GM23338 (cell line): ENCODE results near the gene GPD2. TPM values are rescaled to one million over a fixed set of nuclear protein-coding genes. Genes with fewer than 3 reads are reported as not detected.

Experiments
- ATAC-seq: fragments of 200-7000 bp; cut with Tn5 transposase; 3 replicates; pipeline ENCODE4 v1.9.1; 2020
- DNase-seq: peaks from one replicate; pipeline ENCODE4 v3.0.0-alpha.2; 2015; ENCODE audit warnings: low spot score
- H2AFZ ChIP-seq: fragments of 200-600 bp; sonication (generic); 2 replicates; pipeline ENCODE4 v1.8.0; 2016; ENCODE audit warnings: antibody characterized with exemption, mild to moderate bottlenecking, moderate library complexity
- H3F3A ChIP-seq: fragments of 200-600 bp; sonication (generic); replicated peaks from 2 replicates; pipeline ENCODE4 v1.8.0; 2017; ENCODE audit warnings: antibody characterized with exemption, mixed run types, low read depth
- H3K27ac ChIP-seq: fragments of 200-600 bp; sonication (generic); 2 replicates; pipeline ENCODE4 v1.6.1; 2016; ENCODE audit warnings: low read depth
- H3K27me3 ChIP-seq: fragments of 200-600 bp; sonication (generic); 2 replicates; pipeline ENCODE4 v1.8.0; 2016; ENCODE audit warnings: mild to moderate bottlenecking, mixed run types, moderate library complexity; ENCODE audit not compliant: insufficient read depth
- H3K36me3 ChIP-seq: fragments of 200-600 bp; sonication (generic); 2 replicates; pipeline ENCODE4 v1.8.0; 2016; ENCODE audit warnings: mild to moderate bottlenecking; ENCODE audit not compliant: insufficient read depth
- H3K4me1 ChIP-seq: fragments of 200-600 bp; sonication (generic); 2 replicates; pipeline ENCODE4 v1.8.0; 2016; ENCODE audit warnings: mild to moderate bottlenecking, moderate library complexity; ENCODE audit not compliant: insufficient read depth
- H3K4me2 ChIP-seq: fragments of 200-600 bp; sonication (generic); 2 replicates; pipeline ENCODE4 v1.7.1; 2017; ENCODE audit warnings: mixed run types
- H3K4me3 ChIP-seq: fragments of 200-600 bp; sonication (generic); 2 replicates; pipeline ENCODE4 v1.6.1; 2016; ENCODE audit warnings: mixed run types
- H3K79me2 ChIP-seq: fragments of 200-600 bp; sonication (generic); replicated peaks from 2 replicates; pipeline ENCODE4 v1.8.0; 2017; ENCODE audit warnings: mild to moderate bottlenecking; ENCODE audit not compliant: insufficient read depth
- H3K9me2 ChIP-seq: fragments of 200-600 bp; sonication (generic); 2 replicates; pipeline ENCODE4 v1.8.0; 2017; ENCODE audit not compliant: insufficient read depth
- H4K20me1 ChIP-seq: fragments of 200-600 bp; sonication (generic); replicated peaks from 2 replicates; pipeline ENCODE4 v1.8.0; 2017; ENCODE audit warnings: mild to moderate bottlenecking; ENCODE audit not compliant: insufficient read depth
- H3K27ac Mint-ChIP-seq: 2 replicates; pipeline ENCODE4 v1.8.0; 2020; ENCODE audit warnings: inconsistent platforms, mild to moderate bottlenecking, moderate library complexity, mixed read lengths
- H3K27me3 Mint-ChIP-seq: 3 replicates; pipeline ENCODE4 v1.8.0; 2022; ENCODE audit warnings: low read depth, mild to moderate bottlenecking, moderate library complexity, mixed read lengths, inconsistent platforms; ENCODE audit not compliant: insufficient read depth, poor library complexity
- H3K36me3 Mint-ChIP-seq: 3 replicates; pipeline ENCODE4 v1.8.0; 2021; ENCODE audit warnings: low read depth, mild to moderate bottlenecking, inconsistent platforms, moderate library complexity, mixed read lengths
- H3K4me1 Mint-ChIP-seq: 3 replicates; pipeline ENCODE4 v1.8.0; 2020; ENCODE audit warnings: mild to moderate bottlenecking, inconsistent platforms, mixed read lengths
- H3K4me3 Mint-ChIP-seq: 3 replicates; pipeline ENCODE4 v1.8.0; 2021; ENCODE audit warnings: moderate library complexity, mild to moderate bottlenecking, inconsistent platforms, mixed read lengths
- H3K9me3 Mint-ChIP-seq: 3 replicates; pipeline ENCODE4 v1.8.0; 2020; ENCODE audit warnings: moderate library complexity, mild to moderate bottlenecking, inconsistent platforms, mixed read lengths
- ETS1 ChIP-seq: IDR thresholded peaks from 2 replicates; pipeline ENCODE4 v1.6.1; 2016; ENCODE audit warnings: antibody characterized with exemption
- EZH2 ChIP-seq: fragments of 200-600 bp; sonication (generic); IDR thresholded peaks from one replicate; pipeline ENCODE4 v1.8.0; 2017; ENCODE audit warnings: antibody characterized with exemption, mild to moderate bottlenecking, low read depth; ENCODE audit not compliant: unreplicated experiment
- EZH2phosphoT487 ChIP-seq: fragments of 200-600 bp; sonication (generic); IDR thresholded peaks from one replicate; pipeline ENCODE4 v1.8.1; 2018; ENCODE audit warnings: antibody characterized with exemption; ENCODE audit not compliant: unreplicated experiment
- JUNB ChIP-seq: IDR thresholded peaks from one replicate; pipeline ENCODE4 v1.6.1; 2016; ENCODE audit warnings: antibody characterized with exemption; ENCODE audit not compliant: unreplicated experiment
- NANOG ChIP-seq: IDR thresholded peaks from 2 replicates; pipeline ENCODE4 v1.6.1; 2016; ENCODE audit warnings: antibody characterized with exemption, borderline replicate concordance
- polyA plus RNA-seq: library from polyadenylated mRNA; unstranded; fragments of >200 nt; fragmentation: Nextera tagmentation; extraction: Ambion mirVana; gene quantifications from 2 replicates; pipeline ENCODE4 v1.2.1, GENCODE V29; 2016
- total RNA-seq: library from RNA; depleted of rRNA; stranded (reverse); fragments of >200 nt; shearing (Covaris generic); gene quantifications from 2 replicates; pipeline ENCODE4 v1.2.3, GENCODE V29; 2014
- TF ChIP-seq, protein P1 (sequence below): fragments of 250-450 bp; sonication (Bioruptor Pico); IDR thresholded peaks from 2 replicates; pipeline ENCODE4 v1.5.0; 2020; ENCODE audit warnings: mild to moderate bottlenecking, moderate library complexity
- TF ChIP-seq, protein P2 (sequence below): IDR thresholded peaks from one replicate; pipeline ENCODE4 v1.6.1; 2018; ENCODE audit warnings: antibody characterized with exemption; ENCODE audit not compliant: unreplicated experiment

The GPD2 gene
- total and polyA plus RNA-seq, 2 experiments from 2014 or later, result 9.4 to 67.4 TPM

DNA sequence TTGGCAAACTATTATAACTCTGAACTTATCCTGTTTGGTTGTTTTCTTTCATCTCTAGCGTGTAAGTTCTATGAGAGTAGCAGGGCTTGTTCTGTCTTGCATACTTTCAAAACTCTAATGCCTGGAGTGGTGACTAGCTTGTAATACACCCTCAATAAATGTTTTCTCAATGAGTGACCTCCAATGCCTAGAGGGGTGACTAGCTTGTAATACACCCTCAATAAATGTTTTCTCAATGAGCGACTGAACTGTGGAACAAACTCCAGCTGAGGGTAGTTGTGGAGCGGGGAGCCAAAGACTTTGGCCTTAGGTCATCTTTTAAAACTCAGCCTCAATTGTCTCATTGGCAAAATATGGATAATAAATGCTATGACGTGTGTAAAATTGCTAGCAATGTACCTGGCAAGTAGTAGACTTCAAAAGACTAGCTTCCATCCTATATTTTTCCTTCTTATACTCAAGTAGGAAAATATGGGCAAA lies 1.8 kb downstream of the GPD2 start (continued):
- TF ChIP-seq, protein P1, sequence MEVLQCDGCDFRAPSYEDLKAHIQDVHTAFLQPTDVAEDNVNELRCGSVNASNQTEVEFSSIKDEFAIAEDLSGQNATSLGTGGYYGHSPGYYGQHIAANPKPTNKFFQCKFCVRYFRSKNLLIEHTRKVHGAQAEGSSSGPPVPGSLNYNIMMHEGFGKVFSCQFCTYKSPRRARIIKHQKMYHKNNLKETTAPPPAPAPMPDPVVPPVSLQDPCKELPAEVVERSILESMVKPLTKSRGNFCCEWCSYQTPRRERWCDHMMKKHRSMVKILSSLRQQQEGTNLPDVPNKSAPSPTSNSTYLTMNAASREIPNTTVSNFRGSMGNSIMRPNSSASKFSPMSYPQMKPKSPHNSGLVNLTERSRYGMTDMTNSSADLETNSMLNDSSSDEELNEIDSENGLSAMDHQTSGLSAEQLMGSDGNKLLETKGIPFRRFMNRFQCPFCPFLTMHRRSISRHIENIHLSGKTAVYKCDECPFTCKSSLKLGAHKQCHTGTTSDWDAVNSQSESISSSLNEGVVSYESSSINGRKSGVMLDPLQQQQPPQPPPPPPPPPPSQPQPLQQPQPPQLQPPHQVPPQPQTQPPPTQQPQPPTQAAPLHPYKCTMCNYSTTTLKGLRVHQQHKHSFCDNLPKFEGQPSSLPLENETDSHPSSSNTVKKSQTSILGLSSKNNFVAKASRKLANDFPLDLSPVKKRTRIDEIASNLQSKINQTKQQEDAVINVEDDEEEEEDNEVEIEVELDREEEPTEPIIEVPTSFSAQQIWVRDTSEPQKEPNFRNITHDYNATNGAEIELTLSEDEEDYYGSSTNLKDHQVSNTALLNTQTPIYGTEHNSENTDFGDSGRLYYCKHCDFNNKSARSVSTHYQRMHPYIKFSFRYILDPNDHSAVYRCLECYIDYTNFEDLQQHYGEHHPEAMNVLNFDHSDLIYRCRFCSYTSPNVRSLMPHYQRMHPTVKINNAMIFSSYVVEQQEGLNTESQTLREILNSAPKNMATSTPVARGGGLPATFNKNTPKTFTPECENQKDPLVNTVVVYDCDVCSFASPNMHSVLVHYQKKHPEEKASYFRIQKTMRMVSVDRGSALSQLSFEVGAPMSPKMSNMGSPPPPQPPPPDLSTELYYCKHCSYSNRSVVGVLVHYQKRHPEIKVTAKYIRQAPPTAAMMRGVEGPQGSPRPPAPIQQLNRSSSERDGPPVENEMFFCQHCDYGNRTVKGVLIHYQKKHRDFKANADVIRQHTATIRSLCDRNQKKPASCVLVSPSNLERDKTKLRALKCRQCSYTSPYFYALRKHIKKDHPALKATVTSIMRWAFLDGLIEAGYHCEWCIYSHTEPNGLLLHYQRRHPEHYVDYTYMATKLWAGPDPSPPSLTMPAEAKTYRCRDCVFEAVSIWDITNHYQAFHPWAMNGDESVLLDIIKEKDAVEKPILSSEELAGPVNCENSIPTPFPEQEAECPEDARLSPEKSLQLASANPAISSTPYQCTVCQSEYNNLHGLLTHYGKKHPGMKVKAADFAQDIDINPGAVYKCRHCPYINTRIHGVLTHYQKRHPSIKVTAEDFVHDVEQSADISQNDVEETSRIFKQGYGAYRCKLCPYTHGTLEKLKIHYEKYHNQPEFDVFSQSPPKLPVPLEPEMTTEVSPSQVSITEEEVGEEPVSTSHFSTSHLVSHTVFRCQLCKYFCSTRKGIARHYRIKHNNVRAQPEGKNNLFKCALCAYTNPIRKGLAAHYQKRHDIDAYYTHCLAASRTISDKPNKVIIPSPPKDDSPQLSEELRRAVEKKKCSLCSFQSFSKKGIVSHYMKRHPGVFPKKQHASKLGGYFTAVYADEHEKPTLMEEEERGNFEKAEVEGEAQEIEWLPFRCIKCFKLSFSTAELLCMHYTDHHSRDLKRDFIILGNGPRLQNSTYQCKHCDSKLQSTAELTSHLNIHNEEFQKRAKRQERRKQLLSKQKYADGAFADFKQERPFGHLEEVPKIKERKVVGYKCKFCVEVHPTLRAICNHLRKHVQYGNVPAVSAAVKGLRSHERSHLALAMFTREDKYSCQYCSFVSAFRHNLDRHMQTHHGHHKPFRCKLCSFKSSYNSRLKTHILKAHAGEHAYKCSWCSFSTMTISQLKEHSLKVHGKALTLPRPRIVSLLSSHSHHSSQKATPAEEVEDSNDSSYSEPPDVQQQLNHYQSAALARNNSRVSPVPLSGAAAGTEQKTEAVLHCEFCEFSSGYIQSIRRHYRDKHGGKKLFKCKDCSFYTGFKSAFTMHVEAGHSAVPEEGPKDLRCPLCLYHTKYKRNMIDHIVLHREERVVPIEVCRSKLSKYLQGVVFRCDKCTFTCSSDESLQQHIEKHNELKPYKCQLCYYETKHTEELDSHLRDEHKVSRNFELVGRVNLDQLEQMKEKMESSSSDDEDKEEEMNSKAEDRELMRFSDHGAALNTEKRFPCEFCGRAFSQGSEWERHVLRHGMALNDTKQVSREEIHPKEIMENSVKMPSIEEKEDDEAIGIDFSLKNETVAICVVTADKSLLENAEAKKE, result no peak
- no peak for TF ChIP-seq ETS1

- Histone ChIP-seq H3F3A (no peaks in the 10 kb centered on the region), H3K4me1 (no peaks in the 10 kb centered on the region), H3K27ac (no peak overlapping the region), H4K20me1 (no peaks in the 10 kb centered on the region), H3K4me2 (no peak overlapping the region), H3K36me3 (no peaks in the 10 kb centered on the region), H3K4me3 (no peak overlapping the region), H3K27me3 (no peaks in the 10 kb centered on the region), H2AFZ (no peak overlapping the region), H3K9me2 (no peaks in the 10 kb centered on the region), H3K79me2 (peaks cover 63% of the 10 kb centered on the region)
- H3K27me3 Mint-ChIP-seq, result peaks cover 1% of the 10 kb centered on the region
- H3K27ac Mint-ChIP-seq, result no peak overlapping the region
- DNase-seq, result no peak
- H3K9me3 Mint-ChIP-seq, result no peaks in the 10 kb centered on the region
- no peak for ATAC-seq
- H3K36me3 Mint-ChIP-seq, result 0 out of 3 replicates have a peak, but pooled peaks cover 2% of the 10 kb centered on the region
- peaks cover 8% of the 10 kb centered on the region for H3K4me1 Mint-ChIP-seq
- H3K4me3 Mint-ChIP-seq, result no peak overlapping the region
- TF ChIP-seq NANOG (no peak), JUNB (no peak), EZH2 (no peak), EZH2phosphoT487 (no peak)
- TF ChIP-seq, protein P2, sequence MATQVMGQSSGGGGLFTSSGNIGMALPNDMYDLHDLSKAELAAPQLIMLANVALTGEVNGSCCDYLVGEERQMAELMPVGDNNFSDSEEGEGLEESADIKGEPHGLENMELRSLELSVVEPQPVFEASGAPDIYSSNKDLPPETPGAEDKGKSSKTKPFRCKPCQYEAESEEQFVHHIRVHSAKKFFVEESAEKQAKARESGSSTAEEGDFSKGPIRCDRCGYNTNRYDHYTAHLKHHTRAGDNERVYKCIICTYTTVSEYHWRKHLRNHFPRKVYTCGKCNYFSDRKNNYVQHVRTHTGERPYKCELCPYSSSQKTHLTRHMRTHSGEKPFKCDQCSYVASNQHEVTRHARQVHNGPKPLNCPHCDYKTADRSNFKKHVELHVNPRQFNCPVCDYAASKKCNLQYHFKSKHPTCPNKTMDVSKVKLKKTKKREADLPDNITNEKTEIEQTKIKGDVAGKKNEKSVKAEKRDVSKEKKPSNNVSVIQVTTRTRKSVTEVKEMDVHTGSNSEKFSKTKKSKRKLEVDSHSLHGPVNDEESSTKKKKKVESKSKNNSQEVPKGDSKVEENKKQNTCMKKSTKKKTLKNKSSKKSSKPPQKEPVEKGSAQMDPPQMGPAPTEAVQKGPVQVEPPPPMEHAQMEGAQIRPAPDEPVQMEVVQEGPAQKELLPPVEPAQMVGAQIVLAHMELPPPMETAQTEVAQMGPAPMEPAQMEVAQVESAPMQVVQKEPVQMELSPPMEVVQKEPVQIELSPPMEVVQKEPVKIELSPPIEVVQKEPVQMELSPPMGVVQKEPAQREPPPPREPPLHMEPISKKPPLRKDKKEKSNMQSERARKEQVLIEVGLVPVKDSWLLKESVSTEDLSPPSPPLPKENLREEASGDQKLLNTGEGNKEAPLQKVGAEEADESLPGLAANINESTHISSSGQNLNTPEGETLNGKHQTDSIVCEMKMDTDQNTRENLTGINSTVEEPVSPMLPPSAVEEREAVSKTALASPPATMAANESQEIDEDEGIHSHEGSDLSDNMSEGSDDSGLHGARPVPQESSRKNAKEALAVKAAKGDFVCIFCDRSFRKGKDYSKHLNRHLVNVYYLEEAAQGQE, result no peak
Measured at GRCh38 chr2:156443089-156443488, 6.9 kb downstream of the GPD2 start.
